Measurements from ENCODE around the gene MR1.

Gene MR1

GRCh38 chr1:181104790-181105133, 71.0 kb downstream of the MR1 start (continued):
- TF ChIP-seq ZBTB44 (tag by site-specific recombination; IDR thresholded peaks at IDR 0.05), result no peak
- TF ChIP-seq ZNF223 (tag by site-specific recombination; IDR thresholded peaks at IDR 0.05), result no peak
- TF ChIP-seq ZNF112 (tag by site-specific recombination; IDR thresholded peaks at IDR 0.05), result no peak
- peak; percentile 85 for TF ChIP-seq ZIC2 (tag by site-specific recombination; IDR thresholded peaks at IDR 0.05)
- TF ChIP-seq ATF2 (tag by site-specific recombination; IDR thresholded peaks at IDR 0.05; ENCODE audit: low read depth), result no peak
- TF ChIP-seq ZNF580 (tag by site-specific recombination; IDR thresholded peaks at IDR 0.05), result no peak
- TF ChIP-seq PBX3 (CRISPR knock-in tag; IDR thresholded peaks at IDR 0.05), result 0 out of 2 replicates have a peak, but pooled peaks have one; percentile 43
- 0 out of 2 replicates have a peak, but pooled peaks have one; percentile 67 for TF ChIP-seq ZNF600 (tag by site-specific recombination; IDR thresholded peaks at IDR 0.05)
- no peak for TF ChIP-seq ZNF416 (tag by site-specific recombination; IDR thresholded peaks at IDR 0.05)
- TF ChIP-seq ZNF585B (tag by site-specific recombination; IDR thresholded peaks at IDR 0.05), result no peak
- no peak for TF ChIP-seq KLF7 (tag by site-specific recombination; IDR thresholded peaks at IDR 0.05; ENCODE audit: borderline replicate concordance)

- Histone ChIP-seq H3K27ac (ENCODE audit: extremely low read depth, low read depth, low read length) (peak overlapping the region; percentile 89), H3K4me1 (ENCODE audit: control insufficient read depth, insufficient read depth, low read length) (peaks cover 31% of the 10 kb centered on the region; the same call in 1 of the 2 replicates), H3K36me3 (ENCODE audit: control insufficient read depth in 2 of 2, insufficient read depth in 1 of 2, low read length in 2 of 2) (no peaks in the 10 kb centered on the region), H3K9me3 (ENCODE audit: control insufficient read depth, insufficient read depth, low read depth, low read length) (no peaks in the 10 kb centered on the region), H3K4me3 (ENCODE audit: low read depth, low read length) (peak overlapping the region; percentile 57)
- ChIA-PET POLR2A (interaction anchor here (0.6 to 9.2 kb wide), 17 partner anchors 9 to 607 kb away, joined by 3 to 111 read pairs (median 8); partner anchors contain the start of gene IER5), CTCF (interaction anchor here (0.7 to 3.2 kb wide), 10 partner anchors 11 to 224 kb away, joined by 3 to 14 read pairs (median 4); no protein-coding TSS in a partner anchor)
- TF ChIP-seq ZNF214 (tag by site-specific recombination; IDR thresholded peaks at IDR 0.05; ENCODE audit: borderline replicate concordance), result no peak
- TF ChIP-seq KLF7 (tag by site-specific recombination; IDR thresholded peaks at IDR 0.05; ENCODE audit: borderline replicate concordance), result 0 out of 2 replicates have a peak, but pooled peaks have one; percentile 28
- TF ChIP-seq SP7 (tag by site-specific recombination; IDR thresholded peaks at IDR 0.05), result peak; percentile 65
- TF ChIP-seq ZNF600 (tag by site-specific recombination; IDR thresholded peaks at IDR 0.05), result peak; percentile 81
- TF ChIP-seq EGR2 (tag by site-specific recombination; IDR thresholded peaks at IDR 0.05; ENCODE audit: low read depth), result peak; percentile 92
- peak; percentile 97 for TF ChIP-seq ZNF692 (tag by site-specific recombination; IDR thresholded peaks at IDR 0.05)
- TF ChIP-seq ZNF843 (tag by site-specific recombination; IDR thresholded peaks at IDR 0.05), result peak; percentile 23; the same call in 1 of the 2 replicates
- TF ChIP-seq OSR2 (tag by site-specific recombination; IDR thresholded peaks at IDR 0.05), result peak; percentile 41
- peak; percentile 57; the same call in 1 of the 2 replicates for TF ChIP-seq ZNF561 (tag by site-specific recombination; IDR thresholded peaks at IDR 0.05; ENCODE audit: borderline replicate concordance)
- peak; percentile 78; the same call in 1 of the 2 replicates for TF ChIP-seq KLF10 (tag by site-specific recombination; IDR thresholded peaks at IDR 0.05)
- peak; percentile 49 for TF ChIP-seq ZFP69B (tag by site-specific recombination; IDR thresholded peaks at IDR 0.05)
- TF ChIP-seq ZNF660 (tag by site-specific recombination; IDR thresholded peaks at IDR 0.05), result peak; percentile 15
- TF ChIP-seq ZBTB17 (tag by site-specific recombination; IDR thresholded peaks at IDR 0.05), result peak; percentile 89
- TF ChIP-seq REST (tag by site-specific recombination; IDR thresholded peaks at IDR 0.05), result peak; percentile 54
Measured at GRCh38 chr1:181105134-181106021, 71.6 kb downstream of the MR1 start.

Measured in HEK293 (cell line).